SK-N-MC (cell line): ENCODE results near the gene MYO10.

Source experiments
- EZH2 ChIP-seq: fragments of 200-600 bp; sonication (generic); IDR thresholded peaks from one replicate; pipeline ENCODE4 v1.6.1; 2017; ENCODE audit warnings: antibody characterized with exemption
- POLR2AphosphoS5 ChIP-seq: IDR thresholded peaks from 2 replicates; pipeline ENCODE4 v1.6.1; 2012; ENCODE audit warnings: mild to moderate bottlenecking, low read depth, low read length, borderline replicate concordance

- TF ChIP-seq POLR2AphosphoS5: no peak
- TF ChIP-seq EZH2: no peak
Measured at GRCh38 chr5:16723821-16724220, 212.3 kb downstream of the MYO10 start.
